Measurements from ENCODE around the gene LIF.

LIF gene

GRCh38 chr22:30262112-30262511 lies 15.6 kb upstream of the LIF start:
- TF ChIP-seq GLIS3 (CRISPR knock-in tag; IDR thresholded peaks at IDR 0.05) (no peak), BACH2 (CRISPR knock-in tag; IDR thresholded peaks at IDR 0.05; ENCODE audit: borderline replicate concordance) (no peak), ZNF565 (CRISPR knock-in tag; conservative IDR thresholded peaks at IDR 0.05; ENCODE audit: low read depth) (no peak), ZFP3 (CRISPR knock-in tag; IDR thresholded peaks at IDR 0.05) (no peak)
- ATAC-seq = no peak

- no peak for ATAC-seq
- TF ChIP-seq OSR1 (CRISPR knock-in tag; IDR thresholded peaks at IDR 0.05) (no peak), POU6F1 (CRISPR knock-in tag; IDR thresholded peaks at IDR 0.05; ENCODE audit: borderline replicate concordance, low read depth) (no peak), TSHZ2 (CRISPR knock-in tag; IDR thresholded peaks at IDR 0.05) (no peak), RARB (CRISPR knock-in tag; IDR thresholded peaks at IDR 0.05) (no peak), PATZ1 (CRISPR knock-in tag; IDR thresholded peaks at IDR 0.05; ENCODE audit: borderline replicate concordance) (no peak)
Observed at GRCh38 chr22:30261134-30261533, 14.6 kb upstream of the LIF start.

- ATAC-seq = no peak
- TF ChIP-seq ISL1 (CRISPR knock-in tag; IDR thresholded peaks at IDR 0.05) (no peak), CSDC2 (CRISPR knock-in tag; IDR thresholded peaks at IDR 0.05) (no peak), CSRNP3 (CRISPR knock-in tag; IDR thresholded peaks at IDR 0.05) (no peak), PPARA (CRISPR knock-in tag; IDR thresholded peaks at IDR 0.05; ENCODE audit: borderline replicate concordance) (no peak), CREB5 (CRISPR knock-in tag; IDR thresholded peaks at IDR 0.05; ENCODE audit: low read depth) (no peak), TCF4 (CRISPR knock-in tag; IDR thresholded peaks at IDR 0.05; ENCODE audit: borderline replicate concordance) (no peak), ZNF70 (CRISPR knock-in tag; IDR thresholded peaks at IDR 0.05) (no peak), ZNF565 (CRISPR knock-in tag; conservative IDR thresholded peaks at IDR 0.05; ENCODE audit: low read depth) (no peak), ZC3H10 (CRISPR knock-in tag; IDR thresholded peaks at IDR 0.05) (no peak), ZFP3 (CRISPR knock-in tag; IDR thresholded peaks at IDR 0.05) (no peak), TSHZ2 (CRISPR knock-in tag; IDR thresholded peaks at IDR 0.05) (no peak), PATZ1 (CRISPR knock-in tag; IDR thresholded peaks at IDR 0.05; ENCODE audit: borderline replicate concordance) (no peak), ESRRG (CRISPR knock-in tag; IDR thresholded peaks at IDR 0.05) (no peak), RARB (CRISPR knock-in tag; IDR thresholded peaks at IDR 0.05) (no peak), POU6F1 (CRISPR knock-in tag; IDR thresholded peaks at IDR 0.05; ENCODE audit: borderline replicate concordance, low read depth) (no peak), BACH2 (CRISPR knock-in tag; IDR thresholded peaks at IDR 0.05; ENCODE audit: borderline replicate concordance) (no peak), OSR1 (CRISPR knock-in tag; IDR thresholded peaks at IDR 0.05) (no peak), ZNF8 (CRISPR knock-in tag; IDR thresholded peaks at IDR 0.05) (no peak), SNAI2 (CRISPR knock-in tag; IDR thresholded peaks at IDR 0.05) (no peak)
Observed at GRCh38 chr22:30260682-30261081, 14.1 kb upstream of the LIF start.

Data from SK-N-SH treated with all-trans-retinoic acid at 6 μM for 48 hours (cell line).